Chondrocyte (in vitro differentiated cells): ENCODE measurements around the gene IQGAP2. TPM values are rescaled to one million over a fixed set of nuclear protein-coding genes. Genes with fewer than 3 reads are reported as not detected.

Experiments
- DNase-seq: peaks from one replicate; pipeline ENCODE4 v3.0.0; 2021; ENCODE audit warnings: mixed read lengths, low spot score
- H3K27ac Mint-ChIP-seq: one replicate; pipeline ENCODE4 v1.8.0; 2021; ENCODE audit warnings: mild to moderate bottlenecking, moderate library complexity, mixed read lengths; ENCODE audit not compliant: unreplicated experiment
- H3K27me3 Mint-ChIP-seq: 2 replicates; pipeline ENCODE4 v1.8.0; 2021; ENCODE audit warnings: low read depth, mixed read lengths
- H3K36me3 Mint-ChIP-seq: 2 replicates; pipeline ENCODE4 v1.8.0; 2021; ENCODE audit warnings: low read depth, mixed read lengths
- H3K4me1 Mint-ChIP-seq: 2 replicates; pipeline ENCODE4 v1.8.0; 2021; ENCODE audit warnings: low read depth, mild to moderate bottlenecking, mixed read lengths
- H3K4me3 Mint-ChIP-seq: one replicate; pipeline ENCODE4 v1.8.0; 2021; ENCODE audit warnings: mild to moderate bottlenecking, moderate library complexity, mixed read lengths; ENCODE audit not compliant: unreplicated experiment
- H3K9me3 Mint-ChIP-seq: 2 replicates; pipeline ENCODE4 v1.8.0; 2021; ENCODE audit warnings: low read depth, mixed read lengths
- CTCF ChIP-seq: fragments of 200-600 bp; sonication (generic); IDR thresholded peaks from 2 replicates; pipeline ENCODE4 v1.5.0; 2021; ENCODE audit warnings: antibody characterized with exemption, mild to moderate bottlenecking, moderate library complexity
- total RNA-seq: library from RNA; stranded (reverse); gene quantifications from 3 replicates; pipeline ENCODE4 v1.2.1, GENCODE V29; 2021

The IQGAP2 gene
- total RNA-seq, 1 donor from 2014 or later = 3.0 TPM

GRCh38 chr5:76527685-76528161 lies 124.6 kb downstream of the IQGAP2 start:
- no peak for DNase-seq
- H3K27me3 Mint-ChIP-seq = no peaks in the 10 kb centered on the region

GRCh38 chr5:76528547-76529331 lies 125.7 kb downstream of the IQGAP2 start:
- peaks cover 52% of the 10 kb centered on the region for H3K4me1 Mint-ChIP-seq
- no peak overlapping the region for H3K27ac Mint-ChIP-seq
- no peaks in the 10 kb centered on the region for H3K9me3 Mint-ChIP-seq
- DNase-seq = no peak
- no peak for TF ChIP-seq CTCF
- H3K36me3 Mint-ChIP-seq = no peaks in the 10 kb centered on the region
- no peaks in the 10 kb centered on the region for H3K27me3 Mint-ChIP-seq
- H3K4me3 Mint-ChIP-seq = no peak overlapping the region

More at GRCh38 chr5:76527685-76528161, 124.6 kb downstream of the IQGAP2 start:
- H3K27ac Mint-ChIP-seq = peak overlapping the region; percentile 32
- no peaks in the 10 kb centered on the region for H3K36me3 Mint-ChIP-seq
- peaks cover 60% of the 10 kb centered on the region for H3K4me1 Mint-ChIP-seq
- no peak overlapping the region for H3K4me3 Mint-ChIP-seq
- no peaks in the 10 kb centered on the region for H3K9me3 Mint-ChIP-seq
- no peak for TF ChIP-seq CTCF

GRCh38 chr5:76529464-76530344 lies 126.6 kb downstream of the IQGAP2 start:
- no peaks in the 10 kb centered on the region for H3K27me3 Mint-ChIP-seq
- no peak overlapping the region for H3K27ac Mint-ChIP-seq
- no peak for TF ChIP-seq CTCF
- H3K9me3 Mint-ChIP-seq = no peaks in the 10 kb centered on the region
- H3K4me3 Mint-ChIP-seq = no peak overlapping the region
- no peaks in the 10 kb centered on the region for H3K36me3 Mint-ChIP-seq
- DNase-seq = no peak
- H3K4me1 Mint-ChIP-seq = peaks cover 42% of the 10 kb centered on the region

GRCh38 chr5:76532052-76532451 lies 129.0 kb downstream of the IQGAP2 start:
- Mint-ChIP-seq H3K9me3 (no peaks in the 10 kb centered on the region), H3K36me3 (no peaks in the 10 kb centered on the region), H3K27me3 (no peaks in the 10 kb centered on the region), H3K27ac (no peak overlapping the region), H3K4me3 (no peak overlapping the region), H3K4me1 (peaks cover 24% of the 10 kb centered on the region)
- no peak for TF ChIP-seq CTCF
- DNase-seq = no peak

GRCh38 chr5:76532973-76533372 lies 129.9 kb downstream of the IQGAP2 start:
- Mint-ChIP-seq H3K4me3 (no peak overlapping the region), H3K9me3 (no peaks in the 10 kb centered on the region), H3K27ac (no peak overlapping the region), H3K27me3 (no peaks in the 10 kb centered on the region), H3K4me1 (peaks cover 20% of the 10 kb centered on the region), H3K36me3 (no peaks in the 10 kb centered on the region)
- no peak for DNase-seq
- no peak for TF ChIP-seq CTCF
